ENCODE measurements around the gene CASP8AP2. TPM values are rescaled to one million over a fixed set of nuclear protein-coding genes. Genes with fewer than 3 reads are reported as not detected.

CASP8AP2 gene
- polyA plus RNA-seq, 1 donor (not counting 4 experiments of a cell fraction or from before 2014, with no cell fraction given), result 8.5 TPM

DNA sequence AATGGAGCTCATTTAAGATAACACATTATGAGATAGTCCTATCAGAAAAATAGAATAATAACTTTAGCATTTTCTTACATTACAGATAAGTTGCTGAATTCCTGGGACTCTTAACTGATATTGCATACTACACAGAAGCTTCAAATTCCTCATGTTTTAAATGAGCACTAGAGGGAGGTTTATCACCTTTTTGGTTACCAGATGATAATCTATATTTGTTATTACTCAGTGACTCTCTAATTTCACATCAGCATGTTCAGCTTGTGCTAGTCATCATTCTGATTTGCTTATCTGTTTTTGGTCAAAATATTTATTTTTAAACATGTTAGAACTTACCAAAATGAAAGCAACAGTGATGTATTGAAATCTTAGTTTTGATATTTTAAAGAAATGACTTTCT is 44.0 kb downstream of the CASP8AP2 start:
- Histone ChIP-seq H3K9me3 (ENCODE audit: control insufficient read depth, low read depth, low read length) (no peaks in the 10 kb centered on the region), H3K27me3 (ENCODE audit: control insufficient read depth, extremely low read depth, insufficient read depth, low read length) (no peaks in the 10 kb centered on the region), H3K9me1 (ENCODE audit: control insufficient read depth, extremely low read depth, insufficient read depth, low read length) (no peaks in the 10 kb centered on the region), H4K20me1 (ENCODE audit: control insufficient read depth, extremely low read depth, insufficient read depth, low read length) (no peaks in the 10 kb centered on the region), H3K4me1 (ENCODE audit: control insufficient read depth, extremely low read depth, insufficient read depth, low read length) (no peaks in the 10 kb centered on the region), H3K36me3 (ENCODE audit: control insufficient read depth in 2 of 2, extremely low read depth in 1 of 2, insufficient read depth in 2 of 2, low read length in 2 of 2) (peaks cover 0 to 6% of the 10 kb centered on the region in 2 experiments), H3K9ac (ENCODE audit: control insufficient read depth, extremely low read depth, insufficient read depth, low read length) (no peak overlapping the region), H3K79me2 (ENCODE audit: control insufficient read depth, insufficient read depth, low read length) (no peaks in the 10 kb centered on the region), H3K4me3 (ENCODE audit: control insufficient read depth in 2 of 3, extremely low read depth in 1 of 3, insufficient read depth in 2 of 3, low read depth in 1 of 3, low read length in 3 of 3) (no peak overlapping the region), H3K4me2 (ENCODE audit: control insufficient read depth, extremely low read depth, insufficient read depth, low read depth, low read length) (no peak overlapping the region), H3K27ac (ENCODE audit: control insufficient read depth, insufficient read depth, low read length) (no peak overlapping the region), H2AFZ (ENCODE audit: control insufficient read depth, low read length) (no peak overlapping the region)
- no peak for FAIRE-seq
- TF ChIP-seq, protein P1, sequence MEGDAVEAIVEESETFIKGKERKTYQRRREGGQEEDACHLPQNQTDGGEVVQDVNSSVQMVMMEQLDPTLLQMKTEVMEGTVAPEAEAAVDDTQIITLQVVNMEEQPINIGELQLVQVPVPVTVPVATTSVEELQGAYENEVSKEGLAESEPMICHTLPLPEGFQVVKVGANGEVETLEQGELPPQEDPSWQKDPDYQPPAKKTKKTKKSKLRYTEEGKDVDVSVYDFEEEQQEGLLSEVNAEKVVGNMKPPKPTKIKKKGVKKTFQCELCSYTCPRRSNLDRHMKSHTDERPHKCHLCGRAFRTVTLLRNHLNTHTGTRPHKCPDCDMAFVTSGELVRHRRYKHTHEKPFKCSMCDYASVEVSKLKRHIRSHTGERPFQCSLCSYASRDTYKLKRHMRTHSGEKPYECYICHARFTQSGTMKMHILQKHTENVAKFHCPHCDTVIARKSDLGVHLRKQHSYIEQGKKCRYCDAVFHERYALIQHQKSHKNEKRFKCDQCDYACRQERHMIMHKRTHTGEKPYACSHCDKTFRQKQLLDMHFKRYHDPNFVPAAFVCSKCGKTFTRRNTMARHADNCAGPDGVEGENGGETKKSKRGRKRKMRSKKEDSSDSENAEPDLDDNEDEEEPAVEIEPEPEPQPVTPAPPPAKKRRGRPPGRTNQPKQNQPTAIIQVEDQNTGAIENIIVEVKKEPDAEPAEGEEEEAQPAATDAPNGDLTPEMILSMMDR (optimal IDR thresholded peaks at IDR 0.05 in 1 of 3, IDR thresholded peaks at IDR 0.05 in 1 of 3, conservative IDR thresholded peaks at IDR 0.05 in 1 of 3; ENCODE audit: extremely low read depth in 1 of 3, insufficient read depth in 2 of 3, low read length in 3 of 3), result no peak
- dilution Hi-C loops (cut with MboI; ENCODE audit: extremely low pct_ligation_motif_present, low sequenced_read_pairs), result no loop called here
- no peak for DNase-seq (ENCODE audit: low read depth, low spot score)

DNA sequence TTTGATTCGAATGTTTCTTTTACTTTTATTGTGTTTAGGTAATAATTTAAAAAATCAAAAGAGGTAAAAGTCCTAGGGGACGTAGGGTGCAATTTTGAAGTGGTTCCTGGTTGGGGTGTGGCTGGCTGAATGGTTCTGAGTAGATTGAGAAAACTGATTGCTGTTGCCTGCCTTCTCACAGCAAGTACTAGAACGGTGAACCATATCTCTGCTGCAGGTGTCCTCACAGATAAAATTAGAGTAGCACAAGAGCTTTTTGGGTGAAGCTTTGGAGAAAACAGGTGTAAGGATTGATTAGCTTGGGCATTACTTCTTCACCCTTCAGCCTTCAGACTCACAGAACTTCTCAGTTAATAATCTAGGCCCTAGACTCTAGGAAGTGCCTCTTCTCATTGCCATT is 44.8 kb downstream of the CASP8AP2 start:
- no peak overlapping the region for H3K27ac ChIP-seq (ENCODE audit: control insufficient read depth, insufficient read depth, low read length)
- H3K9me3 ChIP-seq (ENCODE audit: control insufficient read depth, low read depth, low read length), result no peaks in the 10 kb centered on the region
- H3K79me2 ChIP-seq (ENCODE audit: control insufficient read depth, insufficient read depth, low read length), result no peaks in the 10 kb centered on the region
- H3K4me3 ChIP-seq (ENCODE audit: control insufficient read depth in 2 of 3, extremely low read depth in 1 of 3, insufficient read depth in 2 of 3, low read depth in 1 of 3, low read length in 3 of 3), result no peak overlapping the region
- H3K9me1 ChIP-seq (ENCODE audit: control insufficient read depth, extremely low read depth, insufficient read depth, low read length), result no peaks in the 10 kb centered on the region
- no peak for DNase-seq (ENCODE audit: low read depth, low spot score)
- H4K20me1 ChIP-seq (ENCODE audit: control insufficient read depth, extremely low read depth, insufficient read depth, low read length), result no peaks in the 10 kb centered on the region
- TF ChIP-seq EZH2 (IDR thresholded peaks at IDR 0.05; ENCODE audit: low read length), result no peak
- TF ChIP-seq, protein P1 (optimal IDR thresholded peaks at IDR 0.05 in 1 of 3, IDR thresholded peaks at IDR 0.05 in 1 of 3, conservative IDR thresholded peaks at IDR 0.05 in 1 of 3; ENCODE audit: extremely low read depth in 1 of 3, insufficient read depth in 2 of 3, low read length in 3 of 3), result no peak
- no peaks in the 10 kb centered on the region for H3K4me1 ChIP-seq (ENCODE audit: control insufficient read depth, extremely low read depth, insufficient read depth, low read length)
- dilution Hi-C loops (cut with MboI; ENCODE audit: extremely low pct_ligation_motif_present, low sequenced_read_pairs), result no loop called here
- no peak overlapping the region for H3K4me2 ChIP-seq (ENCODE audit: control insufficient read depth, extremely low read depth, insufficient read depth, low read depth, low read length)
- no peak for FAIRE-seq
- peaks cover 0 to 6% of the 10 kb centered on the region in 2 experiments for H3K36me3 ChIP-seq (ENCODE audit: control insufficient read depth in 2 of 2, extremely low read depth in 1 of 2, insufficient read depth in 2 of 2, low read length in 2 of 2)
- H3K27me3 ChIP-seq (ENCODE audit: control insufficient read depth, extremely low read depth, insufficient read depth, low read length), result no peaks in the 10 kb centered on the region
- H3K9ac ChIP-seq (ENCODE audit: control insufficient read depth, extremely low read depth, insufficient read depth, low read length), result no peak overlapping the region
- H2AFZ ChIP-seq (ENCODE audit: control insufficient read depth, low read length), result no peak overlapping the region
